Memory B cell (primary cell): ENCODE data around the gene TADA1.
A peak's percentile ranks its signal among the peaks of the same experiment; 100 is the strongest.
"Not testable (repeated sequence)": the region's sequence is repeated elsewhere in the genome, so short reads cannot be mapped to it uniquely, and the experiment has no call there.

Source experiments
- ATAC-seq: fragments of 150-1000 bp; cut with Tn5 transposase; 2 replicates; pipeline ENCODE4 v1.10.0; 2021; ENCODE audit warnings: low read depth, mild to moderate bottlenecking, moderate library complexity
- DNase-seq, 2 donors: peaks; one replicate each; pipeline ENCODE4 v3.0.0; 2022; ENCODE audit warnings: low spot score in 2 of 2
- H3K27ac Mint-ChIP-seq: one replicate; pipeline ENCODE4 v1.8.0; 2022; ENCODE audit warnings: mild to moderate bottlenecking, moderate library complexity, mixed read lengths
- H3K27me3 Mint-ChIP-seq: one replicate; pipeline ENCODE4 v1.8.0; 2022; ENCODE audit warnings: mixed read lengths
- H3K36me3 Mint-ChIP-seq: one replicate; pipeline ENCODE4 v1.8.0; 2022; ENCODE audit warnings: mild to moderate bottlenecking, mixed read lengths
- H3K4me1 Mint-ChIP-seq: one replicate; pipeline ENCODE4 v1.8.0; 2022; ENCODE audit warnings: mixed read lengths
- H3K4me3 Mint-ChIP-seq: one replicate; pipeline ENCODE4 v1.8.0; 2022; ENCODE audit warnings: mild to moderate bottlenecking, moderate library complexity, mixed read lengths
- H3K9me3 Mint-ChIP-seq: one replicate; pipeline ENCODE4 v1.8.0; 2022; ENCODE audit warnings: mixed read lengths

Gene TADA1

DNA sequence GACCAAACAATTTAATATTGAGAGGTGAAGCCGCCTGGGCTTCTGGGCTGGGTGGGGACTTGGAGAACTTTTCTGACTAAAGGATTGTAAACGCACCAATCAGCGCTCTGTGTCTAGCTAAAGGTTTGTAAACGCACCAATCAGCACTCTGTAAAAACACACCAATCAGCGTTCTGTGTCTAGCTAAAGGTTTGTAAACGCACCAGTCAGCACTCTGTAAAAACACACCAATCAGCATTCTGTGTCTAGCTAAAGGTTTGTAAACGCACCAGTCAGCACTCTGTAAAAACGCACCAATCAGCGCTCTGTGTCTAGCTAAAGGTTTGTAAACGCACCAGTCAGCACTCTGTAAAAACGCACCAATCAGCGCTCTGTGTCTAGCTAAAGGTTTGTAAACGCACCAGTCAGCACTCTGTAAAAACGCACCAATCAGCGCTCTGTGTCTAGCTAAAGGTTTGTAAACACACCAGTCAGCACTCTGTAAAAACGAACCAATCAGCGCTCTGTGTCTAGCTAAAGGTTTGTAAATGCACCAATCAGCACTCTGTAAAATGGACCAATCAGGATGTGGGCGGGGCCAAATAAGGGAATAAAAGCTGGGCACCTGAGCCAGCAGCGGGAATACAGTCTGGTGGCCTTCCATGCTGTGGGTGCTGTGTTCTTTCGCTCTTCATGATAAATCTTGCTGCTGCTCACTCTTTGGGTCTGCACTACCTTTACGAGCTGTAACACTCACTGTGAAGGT is 2.3 kb upstream of the TADA1 start:
- not testable (repeated sequence) for H3K4me1 Mint-ChIP-seq, H3K9me3 Mint-ChIP-seq, DNase-seq, H3K4me3 Mint-ChIP-seq, H3K36me3 Mint-ChIP-seq, H3K27ac Mint-ChIP-seq, H3K27me3 Mint-ChIP-seq, ATAC-seq

DNA sequence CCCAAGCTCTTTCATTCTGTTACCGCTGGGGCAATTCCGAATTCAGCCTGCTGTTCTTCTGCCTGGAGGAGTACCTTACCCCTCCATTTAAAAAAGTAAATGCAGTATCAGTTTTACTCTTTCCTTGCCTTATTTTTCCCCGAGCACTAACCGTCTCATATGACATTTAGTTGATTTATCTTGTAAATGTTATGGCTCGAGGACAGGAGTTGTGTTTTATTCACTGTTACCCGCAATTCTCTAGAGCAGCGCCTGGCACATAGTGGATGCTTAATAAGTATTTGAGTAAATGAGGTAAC is 425 bp upstream of the TADA1 start:
- peaks cover 14% of the 10 kb centered on the region for H3K4me1 Mint-ChIP-seq
- H3K4me3 Mint-ChIP-seq = peak overlapping the region; percentile 88
- H3K9me3 Mint-ChIP-seq = no peaks in the 10 kb centered on the region
- no peak for DNase-seq
- no peak for ATAC-seq
- peak overlapping the region; percentile 46 for H3K27ac Mint-ChIP-seq
- peaks cover 2% of the 10 kb centered on the region for H3K36me3 Mint-ChIP-seq
- H3K27me3 Mint-ChIP-seq = no peaks in the 10 kb centered on the region

- no peaks in the 10 kb centered on the region for H3K27me3 Mint-ChIP-seq
- H3K9me3 Mint-ChIP-seq = no peaks in the 10 kb centered on the region
- peaks cover 17% of the 10 kb centered on the region for H3K4me1 Mint-ChIP-seq
- H3K36me3 Mint-ChIP-seq = peaks cover 2% of the 10 kb centered on the region
- H3K27ac Mint-ChIP-seq = peak overlapping the region; percentile 46
- ATAC-seq (no peak), DNase-seq (no peak)
- H3K4me3 Mint-ChIP-seq = peak overlapping the region; percentile 80
Observed at GRCh38 chr1:166875302-166875733, 746 bp downstream of the TADA1 start.

GRCh38 chr1:166874464-166874863 is 1.6 kb downstream of the TADA1 start:
- peak overlapping the region; percentile 5 for H3K4me3 Mint-ChIP-seq
- H3K9me3 Mint-ChIP-seq = no peaks in the 10 kb centered on the region
- peaks cover 17% of the 10 kb centered on the region for H3K4me1 Mint-ChIP-seq
- no peak for DNase-seq
- ATAC-seq = no peak
- H3K27me3 Mint-ChIP-seq = no peaks in the 10 kb centered on the region
- H3K27ac Mint-ChIP-seq = no peak overlapping the region
- H3K36me3 Mint-ChIP-seq = peaks cover 2% of the 10 kb centered on the region

DNA sequence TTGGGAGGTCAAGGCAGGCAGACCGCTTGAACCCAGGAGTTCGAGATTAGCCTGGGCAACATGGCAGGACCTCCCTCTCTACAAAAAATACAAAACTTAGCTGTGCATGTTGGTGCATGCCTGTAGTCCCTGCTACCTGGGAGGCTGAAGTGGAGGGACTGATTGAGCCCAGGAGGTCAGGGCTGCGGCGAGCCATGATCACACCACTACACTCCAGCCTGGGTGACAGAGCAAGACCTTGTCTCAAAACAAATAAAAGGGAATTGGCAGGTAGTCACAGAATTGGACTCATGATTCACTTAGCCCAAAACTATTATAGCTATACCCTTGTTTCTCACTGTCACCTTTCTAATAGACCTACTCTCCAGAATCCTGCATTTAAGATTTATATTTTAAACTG is 5.5 kb downstream of the TADA1 start:
- peaks cover 17% of the 10 kb centered on the region for H3K4me1 Mint-ChIP-seq
- DNase-seq (no peak), ATAC-seq (no peak)
- H3K4me3 Mint-ChIP-seq = no peak overlapping the region
- H3K36me3 Mint-ChIP-seq = peaks cover 11% of the 10 kb centered on the region
- H3K27ac Mint-ChIP-seq = no peak overlapping the region
- no peaks in the 10 kb centered on the region for H3K27me3 Mint-ChIP-seq
- no peaks in the 10 kb centered on the region for H3K9me3 Mint-ChIP-seq

DNA sequence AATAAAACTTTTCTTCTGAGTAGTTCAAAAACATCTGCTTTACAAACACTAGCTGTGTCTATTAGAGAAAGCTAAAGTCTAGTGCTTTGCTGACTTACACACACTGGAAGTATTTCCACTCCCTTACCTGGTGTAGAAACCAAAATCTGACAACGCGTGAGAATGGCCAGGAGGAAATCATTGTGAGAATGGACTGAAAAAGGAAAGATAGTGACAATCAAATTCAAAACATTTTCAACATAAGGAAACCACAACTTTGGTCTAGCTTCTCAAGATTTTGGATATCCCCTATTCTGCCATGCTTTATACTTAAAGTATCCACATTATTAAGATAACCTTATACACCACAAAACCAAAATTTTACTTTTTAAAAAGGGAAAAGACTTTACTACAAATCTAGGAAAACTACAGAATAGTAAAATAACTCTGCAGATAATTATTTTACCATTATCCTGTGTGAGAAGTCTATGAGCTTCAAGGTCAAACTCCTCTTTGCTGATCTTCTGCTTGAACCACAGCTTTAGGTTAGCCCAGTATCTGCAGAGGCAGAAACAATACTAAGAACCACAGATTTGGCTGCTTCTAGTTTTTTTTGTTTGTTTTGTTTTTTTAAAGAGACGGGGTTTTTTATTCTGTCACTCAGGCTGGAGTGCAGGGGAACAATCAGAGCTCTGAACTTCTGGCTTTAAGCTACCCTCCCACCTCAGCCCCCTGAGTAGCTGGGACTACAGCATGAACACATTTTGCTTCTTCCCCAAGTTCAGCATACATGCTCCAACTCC is 6.6 kb downstream of the TADA1 start:
- Mint-ChIP-seq H3K9me3 (no peaks in the 10 kb centered on the region), H3K27ac (no peak overlapping the region), H3K4me3 (no peak overlapping the region), H3K27me3 (no peaks in the 10 kb centered on the region), H3K4me1 (peaks cover 11% of the 10 kb centered on the region), H3K36me3 (peaks cover 11% of the 10 kb centered on the region)
- DNase-seq (no peak), ATAC-seq (no peak)

DNA sequence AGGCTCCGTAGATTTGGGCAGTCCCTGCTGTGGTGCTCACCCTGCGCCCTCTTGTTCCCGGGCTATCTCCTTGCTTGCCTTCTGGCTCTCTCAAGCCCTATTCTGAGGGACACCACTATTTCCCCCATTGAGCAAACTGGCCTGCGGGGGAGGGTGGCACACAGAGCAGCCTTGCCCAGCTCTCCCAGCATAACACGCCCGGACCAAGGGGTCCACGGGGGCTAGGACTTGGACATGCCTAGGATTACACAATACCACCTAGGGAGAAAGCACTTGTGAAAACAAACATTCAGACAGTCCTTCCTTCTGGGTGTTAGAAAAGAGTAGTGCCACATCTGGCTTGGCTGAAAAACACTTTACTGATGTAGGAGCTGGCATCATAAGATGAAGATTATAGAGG is 7.4 kb downstream of the TADA1 start:
- no peak for ATAC-seq
- Mint-ChIP-seq H3K36me3 (peaks cover 16% of the 10 kb centered on the region), H3K9me3 (no peaks in the 10 kb centered on the region), H3K4me3 (no peak overlapping the region), H3K27ac (no peak overlapping the region), H3K4me1 (peaks cover 14% of the 10 kb centered on the region), H3K27me3 (no peaks in the 10 kb centered on the region)
- no peak for DNase-seq

DNA sequence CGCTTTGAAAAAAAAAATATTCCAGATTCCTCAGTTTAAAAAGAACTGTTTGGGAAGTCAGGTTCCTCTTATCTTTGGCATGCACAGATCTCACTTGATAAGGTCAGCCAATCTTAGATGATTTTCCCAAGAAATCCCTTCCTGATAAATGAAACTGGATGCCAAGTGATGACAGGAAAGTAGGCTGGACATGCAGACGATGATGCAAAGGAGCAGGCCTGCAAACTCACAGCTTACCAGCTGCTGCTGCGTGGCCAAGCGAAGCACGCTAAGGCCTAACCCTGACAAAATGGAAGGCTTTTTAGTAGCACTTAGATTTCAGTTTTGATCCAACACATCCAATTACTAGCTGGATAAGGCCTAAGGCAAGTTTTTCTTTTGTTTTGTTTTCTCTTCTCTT is 10.1 kb downstream of the TADA1 start:
- Mint-ChIP-seq H3K9me3 (no peaks in the 10 kb centered on the region), H3K27ac (no peak overlapping the region), H3K4me1 (peaks cover 5% of the 10 kb centered on the region), H3K4me3 (no peak overlapping the region), H3K27me3 (no peaks in the 10 kb centered on the region), H3K36me3 (peaks cover 24% of the 10 kb centered on the region)
- ATAC-seq = no peak
- DNase-seq = no peak

- Mint-ChIP-seq H3K27me3 (no peaks in the 10 kb centered on the region), H3K27ac (peak overlapping the region; percentile 58), H3K9me3 (no peaks in the 10 kb centered on the region), H3K4me1 (peaks cover 15% of the 10 kb centered on the region), H3K36me3 (peaks cover 27% of the 10 kb centered on the region), H3K4me3 (no peak overlapping the region)
- no peak for DNase-seq
- ATAC-seq = peak; percentile 80
Observed at GRCh38 chr1:166859597-166859996, 16.5 kb downstream of the TADA1 start.

GRCh38 chr1:166858726-166859419 is 17.2 kb downstream of the TADA1 start:
- Mint-ChIP-seq H3K36me3 (peaks cover 29% of the 10 kb centered on the region), H3K9me3 (no peaks in the 10 kb centered on the region), H3K4me3 (no peak overlapping the region), H3K27ac (peak overlapping the region; percentile 43), H3K27me3 (no peaks in the 10 kb centered on the region), H3K4me1 (peaks cover 16% of the 10 kb centered on the region)
- ATAC-seq (no peak), DNase-seq (no peak)

DNA sequence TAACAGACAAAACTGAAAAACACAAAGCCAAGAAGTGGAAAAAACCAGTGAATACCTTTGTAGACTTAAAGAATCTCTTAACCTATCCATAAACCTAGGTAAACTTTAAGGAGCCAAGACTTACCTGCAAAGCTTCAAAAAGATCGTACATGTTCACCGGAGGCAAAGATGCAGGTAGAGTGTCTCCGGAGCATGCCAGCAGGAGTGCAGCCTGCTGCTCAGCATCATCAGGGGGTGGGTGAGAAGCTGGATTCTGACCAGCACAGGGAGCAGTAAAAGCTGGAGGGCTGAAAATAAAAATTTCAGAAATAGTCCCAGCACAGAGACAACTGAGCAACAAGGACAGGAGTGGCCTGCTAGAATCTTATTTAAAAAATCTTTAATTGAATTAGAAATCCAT is 18.1 kb downstream of the TADA1 start:
- no peaks in the 10 kb centered on the region for H3K27me3 Mint-ChIP-seq
- H3K27ac Mint-ChIP-seq = peak overlapping the region; percentile 43
- peaks cover 18% of the 10 kb centered on the region for H3K4me1 Mint-ChIP-seq
- peaks cover 29% of the 10 kb centered on the region for H3K36me3 Mint-ChIP-seq
- ATAC-seq (no peak), DNase-seq (no peak)
- H3K4me3 Mint-ChIP-seq = no peak overlapping the region
- H3K9me3 Mint-ChIP-seq = no peaks in the 10 kb centered on the region

GRCh38 chr1:166855558-166855957 is 20.5 kb downstream of the TADA1 start:
- Mint-ChIP-seq H3K4me3 (no peak overlapping the region), H3K27me3 (no peaks in the 10 kb centered on the region), H3K9me3 (no peaks in the 10 kb centered on the region), H3K27ac (no peak overlapping the region), H3K36me3 (peaks cover 34% of the 10 kb centered on the region), H3K4me1 (peaks cover 23% of the 10 kb centered on the region)
- ATAC-seq (no peak), DNase-seq (no peak)

DNA sequence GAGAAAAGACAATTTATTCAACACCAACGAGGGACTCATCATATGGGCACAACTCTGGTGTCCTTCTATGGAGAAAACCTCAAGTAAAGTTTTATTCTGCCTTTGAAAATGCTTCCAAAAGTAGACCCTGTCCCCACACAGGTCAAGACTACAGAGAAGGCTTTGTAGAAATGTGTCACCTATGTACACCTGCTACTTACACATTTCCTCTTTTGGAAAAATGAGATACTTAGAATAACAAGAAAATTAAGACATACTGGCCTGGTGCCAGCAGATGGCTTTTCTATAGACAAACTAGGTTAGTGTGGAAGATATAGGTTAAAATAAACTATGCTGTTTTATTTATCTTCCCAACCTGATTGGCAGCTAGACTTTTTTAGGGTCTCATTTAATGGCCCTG is 23.1 kb downstream of the TADA1 start:
- no peak for ATAC-seq
- Mint-ChIP-seq H3K4me3 (no peak overlapping the region), H3K36me3 (peaks cover 40% of the 10 kb centered on the region), H3K9me3 (no peaks in the 10 kb centered on the region), H3K27ac (peak overlapping the region; percentile 1), H3K27me3 (no peaks in the 10 kb centered on the region), H3K4me1 (peaks cover 14% of the 10 kb centered on the region)
- DNase-seq = no peak

DNA sequence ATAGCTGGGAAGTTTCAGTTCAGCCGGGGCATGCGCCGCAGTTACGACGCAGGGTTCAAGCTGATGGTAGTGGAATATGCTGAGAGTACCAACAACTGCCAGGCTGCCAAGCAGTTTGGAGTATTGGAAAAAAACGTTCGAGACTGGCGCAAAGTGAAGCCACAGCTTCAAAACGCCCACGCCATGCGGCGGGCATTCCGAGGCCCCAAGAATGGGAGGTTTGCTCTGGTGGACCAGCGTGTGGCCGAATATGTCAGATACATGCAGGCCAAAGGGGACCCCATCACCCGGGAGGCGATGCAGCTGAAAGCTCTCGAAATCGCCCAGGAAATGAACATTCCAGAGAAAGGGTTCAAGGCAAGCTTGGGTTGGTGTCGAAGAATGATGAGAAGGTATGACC is 26.9 kb downstream of the TADA1 start:
- H3K27me3 Mint-ChIP-seq = no peaks in the 10 kb centered on the region
- DNase-seq (no peak), ATAC-seq (no peak)
- no peak overlapping the region for H3K4me3 Mint-ChIP-seq
- H3K36me3 Mint-ChIP-seq = peaks cover 42% of the 10 kb centered on the region
- no peaks in the 10 kb centered on the region for H3K9me3 Mint-ChIP-seq
- H3K27ac Mint-ChIP-seq = no peak overlapping the region
- H3K4me1 Mint-ChIP-seq = peaks cover 25% of the 10 kb centered on the region
